Endothelial cell of umbilical vein (primary cell): ENCODE measurements around the gene SLC26A4. TPM values are rescaled to one million over a fixed set of nuclear protein-coding genes. Genes with fewer than 3 reads are reported as not detected.

ENCODE experiments used
- BruUV-seq: library from RNA; stranded (reverse); fragments of 400-500 nt; replicated peaks from 2 replicates; lab custom pipeline; 2021; lab: Mats Ljungman, UMichigan
- CTCF ChIA-PET: fragments of 300-600, 350-600 bp; sonication (Branson Sonifier 250); formaldehyde crosslinking; loops from one replicate; lab custom pipeline; 2021; ENCODE audit warnings: antibody characterized with exemption, inconsistent platforms; lab: Charles Lee
- POLR2A ChIA-PET: fragments of 300-600, 350-600 bp; sonication (Branson Sonifier 250); formaldehyde crosslinking; loops from one replicate; lab custom pipeline; 2021; ENCODE audit warnings: antibody characterized with exemption, inconsistent platforms; lab: Charles Lee
- DNase-seq: peaks from one replicate; pipeline ENCODE4 v3.0.0-alpha.2; 2011; ENCODE audit warnings: low read depth, low spot score
- FAIRE-seq: peaks from 2 replicates; lab custom pipeline; 2011; peaks lifted over from hg19 to GRCh38; lab: Jason Lieb, UNC
- H2AFZ ChIP-seq: 2 replicates; pipeline ENCODE4 v1.6.0; 2012; ENCODE audit warnings: low read depth, low read length, control low read depth, inconsistent platforms
- H3K27ac ChIP-seq: 2 replicates; pipeline ENCODE4 v1.5.1; 2011; ENCODE audit warnings: low read depth, mild to moderate bottlenecking, control low read depth, low read length, moderate library complexity; ENCODE audit not compliant: insufficient read depth
- H3K27me3 ChIP-seq, 2 experiments: 2 replicates each; pipeline versions ENCODE4 v1.6.0 to v1.6.1; 2011; ENCODE audit warnings: low read length in 2 of 2, mixed read lengths in 1 of 2; ENCODE audit not compliant: control insufficient read depth in 2 of 2, insufficient read depth in 2 of 2
- H3K36me3 ChIP-seq, 2 experiments: 2 replicates in 1 of 2; 3 replicates in 1 of 2; pipeline ENCODE4 v1.5.1; 2011; ENCODE audit warnings: low read length in 2 of 2, mild to moderate bottlenecking in 1 of 2, moderate library complexity in 1 of 2; ENCODE audit not compliant: control insufficient read depth in 2 of 2, insufficient read depth in 2 of 2; ENCODE audit errors: extremely low read depth in 1 of 2
- H3K4me1 ChIP-seq: 3 replicates; pipeline ENCODE4 v1.5.1; 2011; ENCODE audit warnings: mild to moderate bottlenecking, low read length; ENCODE audit not compliant: control insufficient read depth, insufficient read depth; ENCODE audit errors: extremely low read depth
- H3K4me2 ChIP-seq: 2 replicates; pipeline ENCODE4 v1.6.1; 2011; ENCODE audit warnings: low read length, control low read depth, mixed read lengths; ENCODE audit not compliant: insufficient read depth
- H3K4me3 ChIP-seq, 3 experiments: fragments of 200-600 bp in 1 of 3; sonication (generic), shearing (Covaris generic) in 1 of 3; replicated peaks in 1 of 3; 2 replicates each; pipeline ENCODE4 v1.5.1; 2011 to 2016; ENCODE audit warnings: control low read depth in 3 of 3, low read length in 3 of 3, mild to moderate bottlenecking in 2 of 3, inconsistent platforms in 1 of 3, low read depth in 1 of 3, moderate library complexity in 1 of 3; ENCODE audit not compliant: insufficient read depth in 1 of 3
- H3K79me2 ChIP-seq: 2 replicates; pipeline ENCODE4 v1.6.0; 2012; ENCODE audit warnings: low read length, inconsistent platforms; ENCODE audit not compliant: control insufficient read depth, insufficient read depth
- H3K9ac ChIP-seq: replicated peaks from 2 replicates; pipeline ENCODE3; 2011; ENCODE audit warnings: low read length, control low read depth; ENCODE audit not compliant: insufficient read depth; ENCODE audit errors: extremely low read depth
- H3K9me1 ChIP-seq: replicated peaks from 3 replicates; pipeline ENCODE4 v1.6.0; 2011; ENCODE audit warnings: mild to moderate bottlenecking, low read length; ENCODE audit not compliant: control insufficient read depth, insufficient read depth; ENCODE audit errors: extremely low read depth
- H3K9me3 ChIP-seq: replicated peaks from 2 replicates; pipeline ENCODE4 v1.5.1; 2012; ENCODE audit warnings: low read length, inconsistent platforms; ENCODE audit not compliant: control insufficient read depth, insufficient read depth
- H4K20me1 ChIP-seq: replicated peaks from 2 replicates; pipeline ENCODE3; 2011; ENCODE audit warnings: mild to moderate bottlenecking, low read length; ENCODE audit not compliant: control insufficient read depth, insufficient read depth; ENCODE audit errors: extremely low read depth
- CTCF ChIP-seq, 2 donors: IDR thresholded peaks; 1 replicate in 1 of 2; 2 replicates in 1 of 2; pipeline ENCODE4 v1.5.1; 2011; ENCODE audit warnings: low read length in 2 of 2, mild to moderate bottlenecking in 2 of 2, moderate library complexity in 2 of 2, control low read depth in 1 of 2, inconsistent platforms in 1 of 2, low read depth in 1 of 2; ENCODE audit not compliant: insufficient read depth in 1 of 2; ENCODE audit errors: extremely low read depth in 1 of 2
- EZH2 ChIP-seq: IDR thresholded peaks from 2 replicates; pipeline ENCODE4 v1.6.1; 2012; ENCODE audit warnings: borderline replicate concordance, low read depth, mild to moderate bottlenecking, moderate library complexity, low read length, inconsistent platforms; ENCODE audit not compliant: severe bottlenecking
- FOS ChIP-seq: IDR thresholded peaks from 2 replicates; pipeline ENCODE4 v1.6.1; 2011; ENCODE audit warnings: mild to moderate bottlenecking, low read length, moderate library complexity, borderline replicate concordance; ENCODE audit not compliant: insufficient read depth
- GATA2 ChIP-seq: IDR thresholded peaks from 2 replicates; pipeline ENCODE4 v1.7.0; 2011; ENCODE audit warnings: low read depth, mild to moderate bottlenecking, moderate library complexity, mixed read lengths, low read length; ENCODE audit not compliant: insufficient read length, insufficient read depth
- JUN ChIP-seq: IDR thresholded peaks from 2 replicates; pipeline ENCODE4 v1.6.1; 2011; ENCODE audit warnings: borderline replicate concordance, low read depth; ENCODE audit not compliant: insufficient read length, insufficient read depth
- MAX ChIP-seq: IDR thresholded peaks from 2 replicates; pipeline ENCODE4 v1.6.1; 2011; ENCODE audit not compliant: insufficient read depth, insufficient read length
- MYC ChIP-seq: IDR thresholded peaks from one replicate; pipeline ENCODE4 v1.6.1; 2011; ENCODE audit warnings: mild to moderate bottlenecking, low read depth, low read length
- POLR2A ChIP-seq: IDR thresholded peaks from 2 replicates; pipeline ENCODE4 v1.6.1; 2012; ENCODE audit warnings: low read depth, mild to moderate bottlenecking, control low read depth, low read length
- POLR2AphosphoS5 ChIP-seq: IDR thresholded peaks from 2 replicates; pipeline ENCODE4 v1.6.1; 2012; ENCODE audit warnings: low read depth, mild to moderate bottlenecking, control low read depth, low read length, moderate library complexity; ENCODE audit not compliant: insufficient read depth
- dilution Hi-C: fragments of 300-500 bp; cut with MboI; formaldehyde crosslinking; loops from one replicate; pipeline ENCODE4 v1.15.0; 2019; ENCODE audit warnings: low sequenced_read_pairs; ENCODE audit not compliant: extremely low pct_ligation_motif_present
- intact Hi-C: fragments of 100-400 bp; cut with micrococcal nuclease; formaldehyde crosslinking; loops from one replicate; pipeline ENCODE4 v1.10.0; 2022
- polyA plus RNA-seq, 4 experiments: library from polyadenylated mRNA; depleted of rRNA in 3 of 4; stranded (reverse) in 3 of 4; unstranded in 1 of 4; fragments of >200 nt; gene quantifications; 2 replicates each; pipeline versions ENCODE4 v1.2.1 to v1.2.3, GENCODE V29; 2011 to 2012; ENCODE audit warnings: missing spikeins in 1 of 4
- total RNA-seq: library from RNA; stranded (reverse); gene quantifications from 2 replicates; pipeline ENCODE4 v1.2.3, GENCODE V29; 2021

Gene SLC26A4
- total and polyA plus RNA-seq, 2 donors (not counting 3 experiments of a cell fraction or from before 2014, with no cell fraction given): 0.77 to 0.79 TPM

- H3K4me3 ChIP-seq: no peak overlapping the region
- CTCF ChIA-PET: interaction anchor here (0.8 kb wide), 1 partner anchor 116 kb away, joined by 3 read pairs; no protein-coding TSS in a partner anchor
- peaks cover 13 to 43% of the 10 kb centered on the region in 2 experiments for H3K36me3 ChIP-seq
- DNase-seq (no peak), FAIRE-seq (no peak)
- dilution Hi-C loops (no loop called here), intact Hi-C loops (no loop called here)
- H3K9ac ChIP-seq: no peak overlapping the region
- no peak overlapping the region for H3K4me2 ChIP-seq
- no peaks in the 10 kb centered on the region for H3K9me3 ChIP-seq
- H4K20me1 ChIP-seq: no peaks in the 10 kb centered on the region
- BruUV-seq: no TSS peak
- H3K27ac ChIP-seq: no peak overlapping the region
- TF ChIP-seq CTCF (IDR thresholded peaks at IDR 0.05; ENCODE audit: extremely low read depth in 1 of 2, insufficient read depth in 1 of 2, low read depth in 1 of 2, low read length in 2 of 2): no peak
- no peak for TF ChIP-seq MAX
- TF ChIP-seq GATA2: no peak
- H3K27me3 ChIP-seq: no peaks in the 10 kb centered on the region
- no peaks in the 10 kb centered on the region for H3K79me2 ChIP-seq
- POLR2A ChIA-PET: no interaction called here
- H3K9me1 ChIP-seq: no peaks in the 10 kb centered on the region
- H2AFZ ChIP-seq: no peak overlapping the region
- H3K4me1 ChIP-seq: no peaks in the 10 kb centered on the region
Measured at GRCh38 chr7:107758667-107759066, 98.0 kb downstream of the SLC26A4 start.

- H3K27me3 ChIP-seq: peaks cover 2 to 14% of the 10 kb centered on the region in 2 experiments
Measured at GRCh38 chr7:107767391-107767790, 106.8 kb downstream of the SLC26A4 start.

More at GRCh38 chr7:107767391-107767790, 106.8 kb downstream of the SLC26A4 start:
- Histone ChIP-seq H3K9ac (no peak overlapping the region), H2AFZ (no peak overlapping the region), H3K9me3 (no peaks in the 10 kb centered on the region), H3K79me2 (no peaks in the 10 kb centered on the region), H3K4me1 (no peaks in the 10 kb centered on the region), H3K27ac (no peak overlapping the region), H3K9me1 (no peaks in the 10 kb centered on the region), H3K36me3 (no peaks in the 10 kb centered on the region), H3K4me2 (no peak overlapping the region), H3K4me3 (no peak overlapping the region), H4K20me1 (no peaks in the 10 kb centered on the region)
- no peak for DNase-seq
- intact Hi-C loops (no loop called here), dilution Hi-C loops (no loop called here)
- no peak for TF ChIP-seq POLR2A
- TF ChIP-seq GATA2: no peak
- no peak for TF ChIP-seq MAX
- TF ChIP-seq CTCF (IDR thresholded peaks at IDR 0.05; ENCODE audit: extremely low read depth in 1 of 2, insufficient read depth in 1 of 2, low read depth in 1 of 2, low read length in 2 of 2): no peak
- no peak for TF ChIP-seq POLR2AphosphoS5
- TF ChIP-seq JUN: no peak
- TF ChIP-seq EZH2: no peak
- no peak for TF ChIP-seq MYC
- TF ChIP-seq FOS: no peak
- no TSS peak for BruUV-seq
- ChIA-PET CTCF (no interaction called here), POLR2A (no interaction called here)
- no peak for FAIRE-seq
